Stimulated activated CD8-positive, alpha-beta memory T cell treated with anti-CD3 and anti-CD28 coated beads, Interleukin-4, amount 100 ng/mL, for 48 hours (primary cell): ENCODE measurements around the gene DHX29.
"Not testable (repeated sequence)": the region's sequence is repeated elsewhere in the genome, so short reads cannot be mapped to it uniquely, and the experiment has no call there.

Experiments
- DNase-seq: peaks from one replicate; pipeline ENCODE4 v3.0.0-alpha.2; 2020

The DHX29 gene, protein sequence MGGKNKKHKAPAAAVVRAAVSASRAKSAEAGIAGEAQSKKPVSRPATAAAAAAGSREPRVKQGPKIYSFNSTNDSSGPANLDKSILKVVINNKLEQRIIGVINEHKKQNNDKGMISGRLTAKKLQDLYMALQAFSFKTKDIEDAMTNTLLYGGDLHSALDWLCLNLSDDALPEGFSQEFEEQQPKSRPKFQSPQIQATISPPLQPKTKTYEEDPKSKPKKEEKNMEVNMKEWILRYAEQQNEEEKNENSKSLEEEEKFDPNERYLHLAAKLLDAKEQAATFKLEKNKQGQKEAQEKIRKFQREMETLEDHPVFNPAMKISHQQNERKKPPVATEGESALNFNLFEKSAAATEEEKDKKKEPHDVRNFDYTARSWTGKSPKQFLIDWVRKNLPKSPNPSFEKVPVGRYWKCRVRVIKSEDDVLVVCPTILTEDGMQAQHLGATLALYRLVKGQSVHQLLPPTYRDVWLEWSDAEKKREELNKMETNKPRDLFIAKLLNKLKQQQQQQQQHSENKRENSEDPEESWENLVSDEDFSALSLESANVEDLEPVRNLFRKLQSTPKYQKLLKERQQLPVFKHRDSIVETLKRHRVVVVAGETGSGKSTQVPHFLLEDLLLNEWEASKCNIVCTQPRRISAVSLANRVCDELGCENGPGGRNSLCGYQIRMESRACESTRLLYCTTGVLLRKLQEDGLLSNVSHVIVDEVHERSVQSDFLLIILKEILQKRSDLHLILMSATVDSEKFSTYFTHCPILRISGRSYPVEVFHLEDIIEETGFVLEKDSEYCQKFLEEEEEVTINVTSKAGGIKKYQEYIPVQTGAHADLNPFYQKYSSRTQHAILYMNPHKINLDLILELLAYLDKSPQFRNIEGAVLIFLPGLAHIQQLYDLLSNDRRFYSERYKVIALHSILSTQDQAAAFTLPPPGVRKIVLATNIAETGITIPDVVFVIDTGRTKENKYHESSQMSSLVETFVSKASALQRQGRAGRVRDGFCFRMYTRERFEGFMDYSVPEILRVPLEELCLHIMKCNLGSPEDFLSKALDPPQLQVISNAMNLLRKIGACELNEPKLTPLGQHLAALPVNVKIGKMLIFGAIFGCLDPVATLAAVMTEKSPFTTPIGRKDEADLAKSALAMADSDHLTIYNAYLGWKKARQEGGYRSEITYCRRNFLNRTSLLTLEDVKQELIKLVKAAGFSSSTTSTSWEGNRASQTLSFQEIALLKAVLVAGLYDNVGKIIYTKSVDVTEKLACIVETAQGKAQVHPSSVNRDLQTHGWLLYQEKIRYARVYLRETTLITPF (N-terminal part only)

DNA sequence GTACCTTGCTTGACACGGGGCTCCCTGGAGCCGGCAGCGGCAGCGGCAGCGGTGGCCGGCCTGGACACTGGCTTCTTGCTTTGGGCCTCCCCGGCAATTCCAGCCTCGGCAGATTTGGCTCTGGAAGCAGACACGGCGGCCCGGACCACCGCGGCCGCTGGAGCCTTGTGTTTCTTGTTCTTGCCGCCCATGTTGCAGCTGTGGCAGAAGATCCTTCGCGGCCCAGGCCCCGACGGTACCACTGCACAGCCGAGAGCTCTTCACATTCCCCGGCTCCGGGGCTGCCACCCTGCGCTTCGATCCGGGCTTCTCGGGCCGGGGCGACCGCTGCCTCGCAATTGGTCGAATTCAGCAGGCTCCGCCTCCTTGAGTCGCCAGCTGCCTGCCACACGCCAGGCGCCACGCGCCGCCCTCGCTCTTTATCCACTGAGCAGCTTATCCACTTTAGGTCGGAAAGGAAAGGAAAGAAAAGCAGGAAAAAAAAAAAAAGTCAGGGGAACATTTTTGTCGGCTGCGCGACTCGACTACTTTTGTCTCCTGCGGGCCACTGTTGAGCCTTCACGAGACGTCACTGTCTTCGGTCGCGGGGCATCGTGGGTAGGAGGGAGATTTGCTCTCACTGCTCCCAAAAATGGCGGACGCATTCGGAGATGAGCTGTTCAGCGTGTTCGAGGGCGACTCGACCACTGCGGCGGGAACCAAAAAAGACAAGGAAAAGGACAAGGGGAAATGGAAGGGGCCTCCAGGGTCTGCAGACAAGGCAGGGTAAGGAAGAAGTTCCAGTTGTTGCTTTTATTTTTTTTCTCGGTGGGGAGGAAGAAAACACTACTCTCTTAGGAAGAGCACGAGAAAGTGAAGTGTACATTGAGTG, at the start of gene DHX29, which contains the start of gene MTREX:
Gene DHX29 (minus strand): TSS at position 312 of the 871 bp plus-strand sequence. CDS start 121 bp downstream, at position 191.
Gene MTREX (plus strand): TSS at position 607 of the 871 bp plus-strand sequence. CDS start 25 bp downstream, at position 632.
- DNase-seq: peak; percentile 91

DNA sequence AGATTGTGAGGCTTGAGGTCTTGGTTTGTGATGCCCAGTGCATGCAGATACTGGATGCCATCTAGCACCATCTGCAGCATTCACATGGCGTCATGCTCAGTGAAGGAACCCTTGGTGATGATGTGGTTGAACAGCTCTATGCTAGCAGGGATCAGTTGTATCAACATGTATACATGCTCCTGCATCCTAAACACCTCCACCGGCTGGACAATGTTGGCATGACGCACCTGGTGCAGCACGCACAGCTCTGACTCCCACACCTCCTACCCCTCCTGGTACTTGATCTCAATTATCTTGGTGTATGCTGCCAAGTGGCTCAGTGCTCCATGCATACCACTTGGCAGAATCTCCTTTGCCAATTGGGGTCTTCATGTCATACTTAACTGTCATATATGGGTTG, 49.4 kb upstream of the DHX29 start:
- DNase-seq: no peak

DNA sequence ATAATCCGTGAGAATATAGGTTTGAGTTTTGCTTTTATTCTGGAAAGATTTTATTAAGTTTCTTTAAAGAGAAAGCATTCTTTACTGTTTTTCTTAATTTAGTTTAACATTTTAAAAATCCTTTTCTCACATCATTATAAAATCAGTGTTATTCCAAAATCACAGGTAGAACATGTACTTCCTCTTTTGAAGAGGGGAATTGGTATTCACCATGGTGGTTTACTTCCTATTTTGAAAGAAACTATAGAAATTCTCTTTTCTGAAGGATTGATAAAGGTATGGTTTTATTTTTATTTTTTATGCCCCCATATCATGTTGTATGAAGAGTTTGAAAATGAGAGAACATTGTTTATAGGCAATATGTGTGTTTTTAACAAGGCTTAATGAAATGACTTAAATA, 43.3 kb upstream of the DHX29 start:
- DNase-seq: no peak

DNA sequence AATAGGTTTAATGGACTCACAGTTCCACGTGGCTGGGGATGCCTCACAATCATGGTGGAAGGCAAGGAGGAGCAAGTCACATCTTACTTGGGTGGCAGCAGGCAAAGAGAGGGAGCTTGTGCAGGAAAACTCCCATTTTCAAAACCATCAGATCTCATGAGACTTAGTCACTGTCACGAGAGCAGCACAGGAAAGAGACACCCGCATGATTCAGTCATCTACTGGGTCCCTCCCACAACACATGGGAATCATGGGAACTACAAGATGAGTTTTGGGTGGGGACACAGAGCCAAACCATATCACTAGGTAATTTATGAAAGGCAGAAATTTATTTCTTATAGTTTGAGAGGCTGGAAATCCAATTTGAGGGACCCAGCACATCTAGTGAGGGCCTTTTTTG, 40.3 kb upstream of the DHX29 start:
- DNase-seq: no peak

DNA sequence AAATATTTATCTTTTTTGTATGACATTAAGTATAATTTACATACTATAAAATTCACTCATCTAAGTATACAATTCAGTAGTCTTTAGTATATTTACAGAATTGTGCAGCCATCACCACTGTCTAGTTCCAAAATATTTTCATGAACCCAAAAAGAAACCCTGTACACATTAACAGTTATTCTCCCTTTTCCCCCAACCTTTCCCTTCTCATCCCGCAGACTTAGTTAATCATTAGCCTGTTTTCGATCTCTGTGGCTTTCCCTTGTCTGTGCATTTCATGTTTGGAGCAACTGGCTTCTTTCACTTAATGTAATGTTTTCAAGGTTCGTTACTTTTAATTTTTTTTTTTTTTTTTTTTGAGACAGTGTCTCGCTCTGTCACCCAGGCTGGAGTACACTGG, 37.8 kb upstream of the DHX29 start:
- no peak for DNase-seq

DNA sequence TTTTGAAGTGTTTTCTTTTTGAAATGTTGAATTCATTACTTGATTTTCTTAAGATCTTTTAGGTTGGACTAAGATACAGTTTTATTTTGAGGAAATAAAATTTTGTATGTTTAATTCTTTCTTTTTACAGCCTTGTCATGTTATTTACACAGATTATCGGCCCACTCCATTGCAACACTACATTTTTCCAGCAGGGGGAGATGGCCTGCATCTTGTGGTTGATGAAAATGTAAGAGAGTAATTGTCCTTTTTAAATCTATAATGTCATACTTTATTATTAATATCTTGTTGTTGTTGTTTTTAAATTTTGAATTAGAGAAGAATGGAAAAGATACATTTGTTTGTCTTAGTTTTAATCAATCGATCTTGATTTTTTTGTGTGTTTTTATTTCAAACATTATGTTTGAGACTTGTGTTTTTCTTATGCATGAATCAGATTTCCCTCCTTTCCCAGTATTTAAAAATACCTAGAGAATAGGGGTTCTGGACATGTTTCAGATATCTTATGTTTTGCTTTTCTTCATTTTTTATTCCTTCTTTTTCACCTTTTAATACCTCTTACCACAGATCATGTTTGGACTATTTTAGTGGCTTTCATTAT, 37.0 kb upstream of the DHX29 start:
- peak; percentile 76 for DNase-seq

DNA sequence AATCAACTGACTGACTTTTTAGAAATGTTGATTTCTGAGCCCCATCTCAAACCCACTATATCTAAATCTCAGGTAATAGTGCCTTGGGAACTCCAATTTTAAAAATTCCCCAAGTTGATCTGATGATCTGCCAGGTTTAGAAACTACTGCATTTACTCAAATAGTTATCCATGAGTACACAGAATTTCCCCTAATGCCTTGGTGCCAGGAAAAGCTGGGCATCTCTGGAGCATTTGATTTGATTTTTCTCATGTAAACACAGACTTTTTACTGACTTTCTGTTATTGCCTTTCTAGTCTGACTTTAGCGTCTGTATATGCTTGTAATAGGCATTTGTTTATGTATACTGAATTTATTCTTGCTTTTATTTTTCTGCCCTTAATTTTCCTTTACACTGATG, 36.1 kb upstream of the DHX29 start:
- DNase-seq: no peak

DNA sequence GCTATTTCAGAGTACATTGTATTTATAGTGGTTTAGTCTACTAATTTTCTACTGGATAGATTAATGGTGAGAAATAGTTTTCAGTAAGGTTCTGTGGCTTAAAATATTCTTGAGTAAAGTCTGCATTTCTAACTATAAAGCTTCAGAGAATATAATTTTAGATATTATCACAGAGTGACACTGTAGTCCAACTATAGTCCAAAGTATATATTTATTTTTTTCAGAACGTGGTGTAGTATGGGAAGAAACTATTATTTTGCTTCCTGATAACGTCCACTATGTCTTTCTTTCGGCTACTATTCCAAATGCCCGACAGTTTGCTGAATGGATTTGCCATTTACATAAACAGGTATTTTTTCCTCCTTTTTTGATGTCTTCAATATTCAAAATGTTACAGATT, 35.6 kb upstream of the DHX29 start:
- DNase-seq: no peak

DNA sequence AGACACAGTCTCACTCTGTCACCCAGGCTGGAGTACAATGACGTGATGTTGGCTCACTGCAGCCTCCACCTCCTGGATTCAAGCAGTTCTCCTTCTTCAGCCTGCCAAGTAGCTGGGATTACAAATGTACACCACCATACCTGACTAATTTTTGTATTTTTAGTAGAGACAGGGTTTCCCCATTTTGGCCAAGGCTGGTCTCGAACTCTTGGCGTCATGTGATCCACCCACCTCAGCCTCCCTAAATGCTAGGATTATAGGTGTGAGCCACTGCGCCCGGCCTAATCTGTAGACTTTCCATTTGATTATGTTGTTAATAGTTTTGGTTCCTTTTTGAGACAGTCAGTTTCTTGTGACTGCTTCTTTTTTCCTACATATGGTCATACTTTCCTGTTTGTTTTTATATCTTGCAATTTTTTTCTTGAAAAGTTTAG, 31.3 kb upstream of the DHX29 start:
- DNase-seq: peak; percentile 70

DNA sequence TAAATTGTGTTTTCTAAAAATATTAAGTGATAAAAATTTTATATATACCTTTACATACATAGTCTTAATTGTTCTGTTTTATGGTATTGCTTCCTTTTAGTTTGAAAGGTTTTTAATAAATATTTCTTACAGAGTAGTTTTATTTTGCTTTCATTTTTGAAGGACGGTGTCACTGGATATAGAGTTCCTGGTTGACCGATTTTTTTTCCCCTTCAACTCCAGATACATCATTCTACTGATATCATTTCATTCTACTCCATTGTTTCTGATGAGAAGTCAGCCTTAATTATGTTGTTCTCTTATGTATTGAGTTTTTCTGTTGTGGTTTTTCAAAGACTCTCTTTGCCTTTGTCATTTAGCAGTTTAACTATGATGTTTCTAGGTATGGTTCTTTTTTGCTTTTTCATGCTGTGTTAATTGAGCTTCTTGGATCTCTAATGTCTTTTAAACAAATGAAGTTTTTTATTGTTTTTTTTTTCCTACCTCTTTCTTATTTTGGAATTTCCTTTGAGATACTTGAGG, 30.7 kb upstream of the DHX29 start:
- no peak for DNase-seq

DNA sequence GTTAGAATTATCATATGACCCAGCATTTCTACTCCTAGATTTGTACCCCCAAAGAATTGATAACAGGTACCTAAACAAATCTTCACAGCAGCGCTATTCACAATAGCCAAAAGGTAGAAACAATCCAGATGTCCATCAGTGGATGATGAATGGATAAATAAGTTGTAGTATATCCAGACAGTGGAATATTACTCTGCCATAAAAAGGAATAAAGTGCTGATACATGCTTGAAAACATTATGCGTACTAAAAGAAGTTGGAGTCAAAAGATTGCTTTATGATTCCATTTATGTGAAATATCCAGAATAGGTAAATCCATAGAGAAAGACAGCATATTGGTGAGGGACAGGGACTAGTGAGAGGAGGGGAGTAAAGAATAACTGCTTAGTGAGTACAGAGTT, 26.3 kb upstream of the DHX29 start:
- DNase-seq: no peak

DNA sequence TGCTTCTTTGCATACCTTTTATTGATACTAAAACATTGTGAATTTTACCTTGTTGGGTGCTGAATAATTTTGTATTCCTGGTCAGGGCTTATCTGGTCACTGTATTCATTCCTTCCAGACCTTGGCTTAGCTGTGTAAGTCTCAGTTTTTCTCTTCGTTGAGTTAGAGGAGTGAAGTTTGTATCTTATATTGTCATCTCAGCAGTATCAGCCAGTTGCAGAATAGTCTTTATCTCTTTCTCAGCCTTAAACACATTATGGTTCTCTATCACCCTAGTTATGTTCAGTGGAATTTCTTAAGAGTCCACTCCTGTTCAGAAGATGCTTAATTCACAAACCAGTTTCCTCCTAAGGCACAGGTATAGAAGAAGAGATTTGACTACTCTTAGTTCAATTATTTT, 25.5 kb upstream of the DHX29 start:
- no peak for DNase-seq

DNA sequence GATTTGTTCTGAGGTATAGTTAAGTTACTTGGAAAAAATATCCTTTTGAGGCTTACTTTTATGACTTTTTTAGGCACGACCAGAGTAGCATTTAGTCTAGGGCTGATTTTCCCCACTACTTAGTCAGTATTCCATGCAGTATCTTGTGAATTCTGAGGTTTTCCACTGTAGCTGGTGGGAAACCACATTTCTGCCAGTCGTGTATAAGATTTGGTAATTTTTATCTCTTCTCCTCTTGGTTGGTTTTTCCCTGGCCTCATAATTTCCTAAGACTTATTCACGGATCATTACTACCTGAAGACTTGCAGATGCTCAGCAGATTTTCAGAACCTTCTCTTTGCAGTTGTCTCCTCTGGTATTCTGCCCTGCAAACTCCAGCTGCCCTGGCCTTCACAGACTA, 23.8 kb upstream of the DHX29 start:
- no peak for DNase-seq

DNA sequence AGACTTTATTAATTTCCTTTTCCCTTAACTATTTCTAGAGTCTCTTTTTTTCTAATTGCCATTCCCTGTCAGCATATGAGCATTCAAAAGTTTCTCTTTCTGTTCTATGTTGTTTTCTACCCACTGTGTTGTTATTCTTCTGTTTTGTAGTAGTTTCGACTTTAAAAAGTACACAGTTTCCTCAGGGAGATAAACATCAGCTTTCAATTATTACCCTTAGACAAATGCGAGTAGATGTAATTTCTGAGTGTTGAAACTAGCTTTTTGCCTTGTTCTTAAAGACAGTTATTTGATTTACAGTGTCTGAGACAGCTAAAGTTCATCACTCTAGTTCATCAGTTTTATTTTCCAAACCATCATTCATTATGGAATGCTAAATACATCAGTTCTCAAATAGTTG, 19.8 kb upstream of the DHX29 start:
- no peak for DNase-seq

DNA sequence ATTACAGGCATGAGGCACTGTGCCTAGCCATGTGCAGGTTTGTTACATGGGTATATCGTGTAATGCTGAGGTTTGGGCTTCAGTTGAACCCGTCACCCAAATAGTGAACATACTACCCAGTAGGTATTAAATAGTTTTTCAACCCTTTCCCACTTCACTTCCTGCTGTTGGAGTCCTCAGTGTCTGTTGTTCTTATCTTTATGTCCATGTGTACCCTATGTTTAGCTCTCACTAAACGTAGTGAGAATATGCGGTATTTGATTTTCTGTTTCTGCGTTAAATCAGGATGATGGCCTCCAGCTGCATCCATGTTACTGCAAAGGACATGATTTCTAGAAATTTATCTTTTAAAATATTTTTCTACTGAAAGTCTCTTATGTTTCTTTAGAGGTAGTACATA, 18.1 kb upstream of the DHX29 start:
- DNase-seq: no peak

DNA sequence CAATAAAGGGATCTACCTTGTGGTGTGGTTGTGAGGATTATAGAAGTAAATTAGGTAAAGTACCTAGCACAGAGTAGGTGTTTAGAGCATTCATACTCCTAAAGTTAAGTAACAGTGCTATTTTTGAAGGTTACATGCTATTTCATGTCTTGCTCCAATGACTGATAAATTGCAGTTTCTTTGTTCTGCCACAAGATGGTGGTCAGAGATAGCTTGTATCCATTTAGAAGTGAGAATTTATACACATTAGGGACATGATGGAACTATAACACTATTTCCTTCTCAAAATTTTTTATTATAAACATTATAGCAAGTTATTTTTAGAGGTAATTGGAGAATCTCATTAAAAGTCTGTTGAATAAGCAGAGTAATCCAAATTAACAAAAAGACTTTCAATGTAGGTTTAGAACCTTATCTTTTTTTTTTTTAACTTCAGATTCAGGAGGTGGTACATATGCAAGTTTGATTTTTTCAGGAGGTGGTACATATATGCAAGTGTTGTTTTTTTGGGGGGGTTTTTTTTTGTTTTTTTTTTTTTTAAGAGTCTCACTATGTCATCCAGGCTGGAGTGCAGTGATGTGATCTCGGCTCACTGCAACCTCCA, 17.4 kb upstream of the DHX29 start:
- DNase-seq: no peak

DNA sequence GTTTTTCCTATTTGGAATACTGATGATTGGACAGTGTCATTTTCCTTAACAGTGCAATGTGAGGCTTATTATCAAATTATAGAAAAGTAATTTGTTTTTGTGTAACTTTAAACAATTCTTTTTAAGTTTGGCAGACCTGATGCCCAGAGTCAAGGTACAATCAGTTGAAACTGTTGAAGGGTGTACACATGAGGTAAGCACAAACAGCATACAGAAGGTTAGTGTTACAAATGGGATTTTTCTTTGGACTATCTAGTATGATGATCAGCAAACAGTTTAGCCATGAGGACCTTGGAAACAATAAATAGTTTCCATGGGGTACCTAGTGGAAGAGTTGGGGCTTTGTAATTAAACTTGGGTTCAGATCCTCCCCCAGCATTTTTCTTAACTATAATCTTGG, 16.5 kb upstream of the DHX29 start:
- no peak for DNase-seq

DNA sequence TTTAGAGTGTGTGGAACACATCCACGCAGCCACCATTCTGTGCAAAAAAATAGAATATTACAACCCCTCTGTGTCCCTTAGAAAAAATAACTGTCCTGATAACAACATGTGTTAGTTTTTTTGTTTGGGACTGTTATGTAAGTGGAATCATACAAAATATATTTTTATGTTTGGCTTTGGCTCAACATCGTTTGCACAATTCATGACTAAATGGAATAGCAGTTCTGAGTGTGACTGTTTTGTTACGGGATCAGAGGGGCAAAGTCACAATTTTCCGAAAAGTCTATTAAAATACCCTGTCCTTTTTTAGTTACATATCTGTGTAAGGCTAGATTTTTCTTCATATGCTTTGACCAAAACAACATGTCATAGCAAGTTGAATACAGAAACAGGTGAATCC, 13.1 kb upstream of the DHX29 start:
- no peak for DNase-seq

DNA sequence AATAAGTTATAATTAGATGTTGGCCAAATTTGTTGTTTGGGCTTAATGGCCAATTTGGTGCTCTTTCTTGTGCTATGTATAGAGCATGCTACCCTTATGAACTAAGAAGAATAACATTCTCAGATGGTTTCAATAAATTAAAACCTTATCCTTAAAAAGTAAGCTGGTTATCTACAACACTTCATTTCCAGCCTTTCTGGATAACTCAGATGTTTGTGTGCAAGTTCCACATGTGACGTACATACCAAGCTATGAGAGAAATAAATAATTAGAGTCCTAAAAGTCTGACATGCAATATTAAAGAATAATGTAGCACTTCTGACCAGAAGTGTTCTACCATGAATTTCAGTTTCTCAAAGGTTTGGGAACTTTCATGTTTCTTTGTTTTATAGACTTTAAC, 12.0 kb upstream of the DHX29 start:
- no peak for DNase-seq

DNA sequence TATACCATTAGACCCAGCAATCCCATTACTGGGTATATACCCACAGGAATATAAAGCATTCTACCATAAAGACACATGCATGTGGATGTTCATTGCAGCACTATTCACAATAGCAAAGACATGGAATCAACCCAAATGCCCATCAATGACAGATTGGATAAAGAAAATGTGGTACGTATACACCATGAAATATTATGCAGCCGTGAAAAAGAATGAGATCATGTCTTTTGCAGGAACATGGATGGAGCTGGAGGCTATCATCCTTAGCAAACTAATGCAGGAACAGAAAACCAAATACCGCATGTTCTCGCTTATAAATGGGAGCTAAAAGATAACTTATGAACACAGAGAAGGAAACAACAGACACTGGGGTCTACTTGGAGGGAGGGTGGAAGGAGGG, 10.7 kb upstream of the DHX29 start:
- DNase-seq: not testable (repeated sequence)

DNA sequence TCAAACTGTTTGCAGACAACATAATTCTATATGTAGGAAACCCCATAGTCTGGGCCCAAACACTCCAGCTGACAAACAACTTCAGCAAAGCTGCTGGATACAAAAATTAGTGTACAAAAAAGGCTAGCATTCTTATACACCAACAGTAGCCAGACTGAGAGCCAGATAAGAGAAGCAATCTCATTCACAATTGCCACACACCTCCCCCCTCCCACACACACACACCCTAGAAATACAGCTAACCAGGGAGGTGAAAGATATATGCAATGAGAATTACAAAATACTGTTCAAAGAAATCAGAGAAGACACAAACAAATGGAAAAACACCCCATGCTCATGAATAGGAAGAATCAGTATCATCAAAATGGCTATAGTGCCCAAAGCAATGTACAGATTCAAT, 9.3 kb upstream of the DHX29 start:
- DNase-seq: no peak
